ENCODE data around the gene OR1F1. TPM values are rescaled to one million over a fixed set of nuclear protein-coding genes. Genes with fewer than 3 reads are reported as not detected.
A peak's percentile ranks its signal among the peaks of the same experiment; 100 is the strongest.

OR1F1 gene
- total RNA-seq, 2 experiments from 2014 or later = not detected

- POLR2A ChIA-PET = interaction anchor here (0.8 to 5.9 kb wide), 3 partner anchors 12 to 45 kb away, joined by 3 to 77 read pairs (median 57); partner anchors contain the start of gene ZNF213
- peaks cover 23% of the 10 kb centered on the region for H3K4me1 Mint-ChIP-seq (ENCODE audit: low read depth)
- peaks cover 25% of the 10 kb centered on the region for H3K36me3 Mint-ChIP-seq (ENCODE audit: low read depth)
- no peak overlapping the region for H3K27ac ChIP-seq (ENCODE audit: low read depth in 1 of 2, low read length in 2 of 2)
- DNase-seq (peak in 1 of 14 experiments; percentile 25), ATAC-seq (ENCODE audit: poor library complexity) (no peak)
- H3K4me3 ChIP-seq (ENCODE audit: low read length) = no peak overlapping the region
- no peaks in the 10 kb centered on the region for H3K27me3 ChIP-seq (ENCODE audit: control insufficient read depth in 1 of 2, insufficient read depth in 2 of 2, low read length in 2 of 2)
- H3K36me3 ChIP-seq (ENCODE audit: insufficient read depth, low read length) = peaks cover 7% of the 10 kb centered on the region
- H3K4me3 Mint-ChIP-seq = no peak overlapping the region
- H3K4me1 ChIP-seq (ENCODE audit: insufficient read depth, low read length) = peaks cover 30% of the 10 kb centered on the region
- H3K27me3 Mint-ChIP-seq = peaks cover 15% of the 10 kb centered on the region
- intact Hi-C loops (cut with DNase I, micrococcal nuclease) = no loop called here
- CTCF ChIA-PET = interaction anchor here (1.4 to 1.7 kb wide), 2 partner anchors 16 to 89 kb away, joined by 3 to 5 read pairs; no protein-coding TSS in a partner anchor
- peaks cover 0 to 5% of the 10 kb centered on the region in 2 experiments for H3K9me3 ChIP-seq (ENCODE audit: control insufficient read depth in 1 of 2, insufficient read depth in 1 of 2, low read length in 2 of 2)
- no peak overlapping the region for H3K27ac Mint-ChIP-seq
- H3K9me3 Mint-ChIP-seq = no peaks in the 10 kb centered on the region
- TF ChIP-seq CTCF (IDR thresholded peaks at IDR 0.05) = no peak
Observed at GRCh38 chr16:3147046-3147756, 40.8 kb upstream of the OR1F1 start.

- peaks cover 29% of the 10 kb centered on the region for H3K4me1 Mint-ChIP-seq (ENCODE audit: low read depth)
- no peaks in the 10 kb centered on the region for H3K9me3 Mint-ChIP-seq
- H3K27me3 Mint-ChIP-seq = peaks cover 20% of the 10 kb centered on the region
- no peak for ATAC-seq (ENCODE audit: poor library complexity)
- H3K4me3 Mint-ChIP-seq = no peak overlapping the region
- no peak for TF ChIP-seq CTCF (IDR thresholded peaks at IDR 0.05)
- Histone ChIP-seq H3K27ac (ENCODE audit: low read depth in 1 of 2, low read length in 2 of 2) (no peak overlapping the region), H3K27me3 (ENCODE audit: control insufficient read depth in 1 of 2, insufficient read depth in 2 of 2, low read length in 2 of 2) (no peaks in the 10 kb centered on the region), H3K9me3 (ENCODE audit: control insufficient read depth in 1 of 2, insufficient read depth in 1 of 2, low read length in 2 of 2) (peaks cover 0 to 10% of the 10 kb centered on the region in 2 experiments), H3K4me3 (ENCODE audit: low read length) (no peak overlapping the region), H3K36me3 (ENCODE audit: insufficient read depth, low read length) (peaks cover 2% of the 10 kb centered on the region), H3K4me1 (ENCODE audit: insufficient read depth, low read length) (peaks cover 36% of the 10 kb centered on the region)
- intact Hi-C loops (cut with DNase I, micrococcal nuclease) = no loop called here
- no peak overlapping the region for H3K27ac Mint-ChIP-seq
- no peak for DNase-seq
- POLR2A ChIA-PET = interaction anchor here (1.1 to 5.9 kb wide), 3 partner anchors 11 to 24 kb away, joined by 3 to 77 read pairs (median 57); partner anchors contain the start of gene ZNF213
- H3K36me3 Mint-ChIP-seq (ENCODE audit: low read depth) = peaks cover 25% of the 10 kb centered on the region
- CTCF ChIA-PET = interaction anchor here (0.9 to 1.7 kb wide), 3 partner anchors 16 to 89 kb away, joined by 3 to 5 read pairs (median 3); no protein-coding TSS in a partner anchor
Observed at GRCh38 chr16:3147757-3148104, 40.3 kb upstream of the OR1F1 start.

- ATAC-seq (ENCODE audit: poor library complexity) (no peak), DNase-seq (peak in 1 of 14 experiments; percentile 26)
- Histone ChIP-seq H3K9me3 (ENCODE audit: control insufficient read depth in 1 of 2, insufficient read depth in 1 of 2, low read length in 2 of 2) (peaks cover 0 to 14% of the 10 kb centered on the region in 2 experiments), H3K4me3 (ENCODE audit: low read length) (no peak overlapping the region), H3K4me1 (ENCODE audit: insufficient read depth, low read length) (peaks cover 37% of the 10 kb centered on the region), H3K27me3 (ENCODE audit: control insufficient read depth in 1 of 2, insufficient read depth in 2 of 2, low read length in 2 of 2) (no peaks in the 10 kb centered on the region), H3K36me3 (ENCODE audit: insufficient read depth, low read length) (no peaks in the 10 kb centered on the region), H3K27ac (ENCODE audit: low read depth in 1 of 2, low read length in 2 of 2) (no peak overlapping the region)
- no peaks in the 10 kb centered on the region for H3K9me3 Mint-ChIP-seq
- peaks cover 31% of the 10 kb centered on the region for H3K4me1 Mint-ChIP-seq (ENCODE audit: low read depth)
- POLR2A ChIA-PET = interaction anchor here (1.1 to 5.9 kb wide), 5 partner anchors 11 to 72 kb away, joined by 3 to 77 read pairs (median 20); partner anchors contain the start of gene ZNF213
- no peak for TF ChIP-seq CTCF (IDR thresholded peaks at IDR 0.05)
- intact Hi-C loops (cut with DNase I, micrococcal nuclease) = no loop called here
- CTCF ChIA-PET = interaction anchor here (0.8 to 2.9 kb wide), 5 partner anchors 14 to 90 kb away, joined by 3 to 20 read pairs (median 3); no protein-coding TSS in a partner anchor
- H3K27ac Mint-ChIP-seq = peak overlapping the region; percentile 98
- H3K36me3 Mint-ChIP-seq (ENCODE audit: low read depth) = peaks cover 28% of the 10 kb centered on the region
- H3K4me3 Mint-ChIP-seq = peak overlapping the region; percentile 93
- peaks cover 22% of the 10 kb centered on the region for H3K27me3 Mint-ChIP-seq
Observed at GRCh38 chr16:3148256-3149192, 39.5 kb upstream of the OR1F1 start.

All from CD4-positive, alpha-beta T cell (primary cell).